Liver (tissue), 9 donors: Measurements from ENCODE around the gene SPEF1. TPM values are rescaled to one million over a fixed set of nuclear protein-coding genes. Genes with fewer than 3 reads are reported as not detected.

ENCODE experiments used
- DNase-seq: peaks from one replicate; pipeline ENCODE4 v3.0.0-alpha.2; 2017; ENCODE audit warnings: low spot score
- H3K27ac ChIP-seq, 2 donors: one replicate each; pipeline ENCODE4 v1.7.0; 2013; ENCODE audit warnings: inconsistent platforms in 2 of 2, low read length in 2 of 2, control low read depth in 1 of 2, low read depth in 1 of 2, mild to moderate bottlenecking in 1 of 2
- H3K27me3 ChIP-seq, 4 donors: one replicate each; pipeline versions ENCODE4 v1.6.1 to v1.7.0; 2013; ENCODE audit warnings: low read length in 3 of 4, inconsistent platforms in 1 of 4, mild to moderate bottlenecking in 1 of 4, moderate library complexity in 1 of 4; ENCODE audit not compliant: control insufficient read depth in 4 of 4, insufficient read depth in 4 of 4
- H3K36me3 ChIP-seq, 4 donors: one replicate each; pipeline versions ENCODE4 v1.6.1 to v1.7.0; 2013; ENCODE audit warnings: low read length in 3 of 4, mild to moderate bottlenecking in 3 of 4, low read depth in 1 of 4, moderate library complexity in 1 of 4; ENCODE audit not compliant: control insufficient read depth in 4 of 4, insufficient read depth in 3 of 4
- H3K4me1 ChIP-seq, 4 donors: one replicate each; pipeline versions ENCODE4 v1.6.1 to v1.7.0; 2013; ENCODE audit warnings: low read length in 3 of 4, mild to moderate bottlenecking in 3 of 4, moderate library complexity in 1 of 4; ENCODE audit not compliant: control insufficient read depth in 4 of 4, insufficient read depth in 4 of 4
- H3K4me3 ChIP-seq, 3 donors: one replicate each; pipeline versions ENCODE4 v1.6.1 to v1.7.0; 2013; ENCODE audit warnings: low read length in 3 of 3, control low read depth in 1 of 3, low read depth in 1 of 3, mild to moderate bottlenecking in 1 of 3
- H3K9ac ChIP-seq, 2 donors: one replicate each; pipeline ENCODE4 v1.7.0; 2013; ENCODE audit warnings: low read length in 2 of 2, mild to moderate bottlenecking in 2 of 2, moderate library complexity in 2 of 2, control low read depth in 1 of 2, low read depth in 1 of 2
- H3K9me3 ChIP-seq, 4 donors: one replicate each; pipeline versions ENCODE4 v1.6.1 to v1.7.0; 2013; ENCODE audit warnings: low read length in 3 of 4; ENCODE audit not compliant: control insufficient read depth in 4 of 4
- EGR1 ChIP-seq, 2 donors: IDR thresholded peaks; 2 replicates each; pipeline ENCODE4 v1.6.1; 2016 to 2018; ENCODE audit warnings: antibody characterized with exemption in 2 of 2, low read depth in 2 of 2
- FOXA1 ChIP-seq: IDR thresholded peaks from 2 replicates; pipeline ENCODE4 v1.6.1; 2016; ENCODE audit warnings: antibody characterized with exemption
- FOXA2 ChIP-seq: IDR thresholded peaks from 2 replicates; pipeline ENCODE4 v1.6.1; 2016; ENCODE audit warnings: antibody characterized with exemption
- GABPA ChIP-seq, 2 donors: IDR thresholded peaks in 1 of 2; conservative IDR thresholded peaks in 1 of 2; 2 replicates each; pipeline ENCODE4 v1.6.1; 2016; ENCODE audit warnings: antibody characterized with exemption in 2 of 2, mild to moderate bottlenecking in 1 of 2, moderate library complexity in 1 of 2
- HNF4A ChIP-seq, 2 donors: conservative IDR thresholded peaks; 2 replicates each; pipeline ENCODE4 v1.6.1; 2016; ENCODE audit warnings: antibody characterized with exemption in 2 of 2, mild to moderate bottlenecking in 2 of 2
- HNF4G ChIP-seq: IDR thresholded peaks from 2 replicates; pipeline ENCODE4 v1.6.1; 2016; ENCODE audit warnings: antibody characterized with exemption
- JUND ChIP-seq, 2 donors: IDR thresholded peaks; 2 replicates each; pipeline ENCODE4 v1.6.1; 2016; ENCODE audit warnings: antibody characterized with exemption in 2 of 2
- NR2F2 ChIP-seq: IDR thresholded peaks from 2 replicates; pipeline ENCODE4 v1.6.1; 2016; ENCODE audit warnings: antibody characterized with exemption
- RAD21 ChIP-seq, 2 donors: IDR thresholded peaks; 2 replicates each; pipeline ENCODE4 v1.6.1; 2016; ENCODE audit warnings: antibody characterized with exemption in 2 of 2, mild to moderate bottlenecking in 2 of 2
- RXRA ChIP-seq, 2 donors: IDR thresholded peaks; 2 replicates each; pipeline ENCODE4 v1.6.1; 2017 to 2018; ENCODE audit warnings: antibody characterized with exemption in 2 of 2, mild to moderate bottlenecking in 1 of 2
- SP1 ChIP-seq: IDR thresholded peaks from 2 replicates; pipeline ENCODE4 v1.6.1; 2018; ENCODE audit warnings: antibody characterized with exemption, mild to moderate bottlenecking
- TAF1 ChIP-seq: conservative IDR thresholded peaks from 2 replicates; pipeline ENCODE4 v1.6.1; 2016; ENCODE audit warnings: antibody characterized with exemption, mild to moderate bottlenecking
- WGBS: extraction: QIAGEN DNeasy Blood & Tissue Kit; methylation state at CpG from one replicate; pipeline ENCODE4 v1.1.7; 2013; 5-methylcytosine and 5-hydroxymethylcytosine counted together
- polyA plus RNA-seq, 2 donors: library from polyadenylated mRNA; stranded (reverse) in 1 of 2; unstranded in 1 of 2; fragments of 200-250 nt in 1 of 2; fragments of >200 nt in 1 of 2; fragmentation: Nextera tagmentation in 1 of 2; extraction: Ambion mirVana in 1 of 2; gene quantifications; one replicate each; pipeline versions ENCODE4 v1.2.1 to v1.2.3, GENCODE V29; 2013 to 2015
- total RNA-seq, 2 donors: library from RNA; depleted of rRNA; stranded (reverse); fragments of >200 nt; gene quantifications; one replicate each; pipeline ENCODE4 v1.2.3, GENCODE V29; 2014
- TF ChIP-seq, protein P1 (sequence below): IDR thresholded peaks from 2 replicates; pipeline ENCODE4 v1.6.1; 2016; ENCODE audit warnings: antibody characterized with exemption
- TF ChIP-seq, protein P2 (sequence below): IDR thresholded peaks from 2 replicates; pipeline ENCODE4 v1.6.1; 2016; ENCODE audit warnings: antibody characterized with exemption, mild to moderate bottlenecking
- TF ChIP-seq, protein P3 (sequence below): IDR thresholded peaks from 2 replicates; pipeline ENCODE4 v1.6.1; 2016; ENCODE audit warnings: antibody characterized with exemption
- TF ChIP-seq, protein P4 (sequence below): fragments of 150-350 bp; IDR thresholded peaks from 2 replicates; pipeline ENCODE4 v1.5.1; 2017; ENCODE audit warnings: improper control_type of control experiment, low read depth, low read length; ENCODE audit not compliant: missing input control
- TF ChIP-seq, protein P5 (sequence below): IDR thresholded peaks from 2 replicates; pipeline ENCODE4 v1.6.1; 2016; ENCODE audit warnings: antibody characterized with exemption
- donor health status: healthy.
- donor health status: healthy.
- donor health status: healthy.
- donor health status: healthy.
- donor health status: healthy.

Gene SPEF1
- total and polyA plus RNA-seq, 4 donors, result not detected

DNA sequence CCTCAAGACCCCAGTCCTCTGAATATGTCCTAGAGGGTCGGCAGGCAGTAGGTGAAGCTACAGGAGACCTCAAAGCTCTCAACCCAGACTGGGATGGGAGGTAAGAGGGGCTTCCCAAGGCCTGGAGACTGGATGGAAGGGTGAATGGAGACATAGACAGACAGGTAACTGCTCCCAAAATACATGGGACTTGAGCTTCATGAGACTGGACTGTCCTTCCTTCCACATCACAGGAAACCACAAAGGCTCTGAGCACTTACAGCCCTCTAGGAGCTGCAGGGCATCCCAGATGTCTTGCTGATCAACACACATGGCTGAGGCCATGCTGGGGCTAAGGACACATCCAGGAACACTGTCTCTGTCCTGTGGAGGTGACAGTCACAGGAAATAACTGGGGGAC lies 37.2 kb downstream of the SPEF1 start:
- Histone ChIP-seq H3K4me3 (no peak overlapping the region), H3K36me3 (no peaks in the 10 kb centered on the region), H3K4me1 (peaks cover under 1 to 5% (median 2%) of the 10 kb centered on the region in 4 donors), H3K27me3 (no peaks in the 10 kb centered on the region), H3K27ac (no peak overlapping the region), H3K9ac (no peak overlapping the region), H3K9me3 (no peaks in the 10 kb centered on the region)
- TF ChIP-seq, protein P1, sequence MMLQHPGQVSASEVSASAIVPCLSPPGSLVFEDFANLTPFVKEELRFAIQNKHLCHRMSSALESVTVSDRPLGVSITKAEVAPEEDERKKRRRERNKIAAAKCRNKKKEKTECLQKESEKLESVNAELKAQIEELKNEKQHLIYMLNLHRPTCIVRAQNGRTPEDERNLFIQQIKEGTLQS, result no peak
- TF ChIP-seq RXRA (IDR thresholded peaks at IDR 0.05), result no peak
- TF ChIP-seq TAF1, result no peak
- no peak for TF ChIP-seq HNF4A (conservative IDR thresholded peaks at IDR 0.05)
- TF ChIP-seq FOXA1, result no peak
- no peak for TF ChIP-seq EGR1 (IDR thresholded peaks at IDR 0.05; ENCODE audit: low read depth in 2 of 2)
- no peak for TF ChIP-seq NR2F2
- TF ChIP-seq, protein P2, sequence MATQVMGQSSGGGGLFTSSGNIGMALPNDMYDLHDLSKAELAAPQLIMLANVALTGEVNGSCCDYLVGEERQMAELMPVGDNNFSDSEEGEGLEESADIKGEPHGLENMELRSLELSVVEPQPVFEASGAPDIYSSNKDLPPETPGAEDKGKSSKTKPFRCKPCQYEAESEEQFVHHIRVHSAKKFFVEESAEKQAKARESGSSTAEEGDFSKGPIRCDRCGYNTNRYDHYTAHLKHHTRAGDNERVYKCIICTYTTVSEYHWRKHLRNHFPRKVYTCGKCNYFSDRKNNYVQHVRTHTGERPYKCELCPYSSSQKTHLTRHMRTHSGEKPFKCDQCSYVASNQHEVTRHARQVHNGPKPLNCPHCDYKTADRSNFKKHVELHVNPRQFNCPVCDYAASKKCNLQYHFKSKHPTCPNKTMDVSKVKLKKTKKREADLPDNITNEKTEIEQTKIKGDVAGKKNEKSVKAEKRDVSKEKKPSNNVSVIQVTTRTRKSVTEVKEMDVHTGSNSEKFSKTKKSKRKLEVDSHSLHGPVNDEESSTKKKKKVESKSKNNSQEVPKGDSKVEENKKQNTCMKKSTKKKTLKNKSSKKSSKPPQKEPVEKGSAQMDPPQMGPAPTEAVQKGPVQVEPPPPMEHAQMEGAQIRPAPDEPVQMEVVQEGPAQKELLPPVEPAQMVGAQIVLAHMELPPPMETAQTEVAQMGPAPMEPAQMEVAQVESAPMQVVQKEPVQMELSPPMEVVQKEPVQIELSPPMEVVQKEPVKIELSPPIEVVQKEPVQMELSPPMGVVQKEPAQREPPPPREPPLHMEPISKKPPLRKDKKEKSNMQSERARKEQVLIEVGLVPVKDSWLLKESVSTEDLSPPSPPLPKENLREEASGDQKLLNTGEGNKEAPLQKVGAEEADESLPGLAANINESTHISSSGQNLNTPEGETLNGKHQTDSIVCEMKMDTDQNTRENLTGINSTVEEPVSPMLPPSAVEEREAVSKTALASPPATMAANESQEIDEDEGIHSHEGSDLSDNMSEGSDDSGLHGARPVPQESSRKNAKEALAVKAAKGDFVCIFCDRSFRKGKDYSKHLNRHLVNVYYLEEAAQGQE, result no peak
- TF ChIP-seq HNF4G, result no peak
- TF ChIP-seq RAD21 (IDR thresholded peaks at IDR 0.05), result no peak
- TF ChIP-seq GABPA (IDR thresholded peaks at IDR 0.05 in 1 of 2, conservative IDR thresholded peaks at IDR 0.05 in 1 of 2), result no peak
- TF ChIP-seq SP1, result no peak
- no peak for TF ChIP-seq FOXA2
- TF ChIP-seq, protein P3, sequence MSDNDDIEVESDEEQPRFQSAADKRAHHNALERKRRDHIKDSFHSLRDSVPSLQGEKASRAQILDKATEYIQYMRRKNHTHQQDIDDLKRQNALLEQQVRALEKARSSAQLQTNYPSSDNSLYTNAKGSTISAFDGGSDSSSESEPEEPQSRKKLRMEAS, result no peak
- 82% methylated on average over 1 of the region's 1 CpG for WGBS
- DNase-seq, result no peak

DNA sequence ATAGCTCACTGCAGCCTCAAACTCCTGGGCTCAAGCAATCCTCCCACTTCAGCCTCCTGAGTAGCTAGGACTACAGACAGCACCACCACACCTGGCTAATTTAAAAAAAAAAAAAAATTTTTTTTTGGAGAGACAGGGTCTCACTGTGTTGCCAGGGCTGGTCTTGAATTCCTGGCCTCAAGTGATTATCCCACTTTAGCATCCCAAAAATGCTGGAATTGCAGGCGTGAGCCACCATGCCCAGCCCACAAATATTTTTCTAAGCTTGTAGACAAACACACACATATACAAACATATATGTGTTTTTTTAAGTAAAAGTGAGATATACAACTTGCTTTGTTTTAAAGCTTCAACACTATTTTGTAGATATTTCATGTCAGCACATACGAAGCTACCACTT lies 38.0 kb downstream of the SPEF1 start:
- no peak overlapping the region for H3K9ac ChIP-seq
- H3K4me3 ChIP-seq, result no peak overlapping the region
- H3K27me3 ChIP-seq, result no peaks in the 10 kb centered on the region
- H3K4me1 ChIP-seq, result peaks cover 5 to 12% (median 7%) of the 10 kb centered on the region in 4 donors
- no peaks in the 10 kb centered on the region for H3K9me3 ChIP-seq
- no peak overlapping the region for H3K27ac ChIP-seq
- 90% methylated on average over 2 of the region's 2 CpGs for WGBS
- TF ChIP-seq RAD21 (IDR thresholded peaks at IDR 0.05) (no peak), FOXA1 (no peak), JUND (IDR thresholded peaks at IDR 0.05) (no peak), SP1 (no peak), GABPA (IDR thresholded peaks at IDR 0.05 in 1 of 2, conservative IDR thresholded peaks at IDR 0.05 in 1 of 2) (no peak), NR2F2 (no peak), FOXA2 (no peak)
- TF ChIP-seq, protein P2, result no peak
- TF ChIP-seq, protein P4, sequence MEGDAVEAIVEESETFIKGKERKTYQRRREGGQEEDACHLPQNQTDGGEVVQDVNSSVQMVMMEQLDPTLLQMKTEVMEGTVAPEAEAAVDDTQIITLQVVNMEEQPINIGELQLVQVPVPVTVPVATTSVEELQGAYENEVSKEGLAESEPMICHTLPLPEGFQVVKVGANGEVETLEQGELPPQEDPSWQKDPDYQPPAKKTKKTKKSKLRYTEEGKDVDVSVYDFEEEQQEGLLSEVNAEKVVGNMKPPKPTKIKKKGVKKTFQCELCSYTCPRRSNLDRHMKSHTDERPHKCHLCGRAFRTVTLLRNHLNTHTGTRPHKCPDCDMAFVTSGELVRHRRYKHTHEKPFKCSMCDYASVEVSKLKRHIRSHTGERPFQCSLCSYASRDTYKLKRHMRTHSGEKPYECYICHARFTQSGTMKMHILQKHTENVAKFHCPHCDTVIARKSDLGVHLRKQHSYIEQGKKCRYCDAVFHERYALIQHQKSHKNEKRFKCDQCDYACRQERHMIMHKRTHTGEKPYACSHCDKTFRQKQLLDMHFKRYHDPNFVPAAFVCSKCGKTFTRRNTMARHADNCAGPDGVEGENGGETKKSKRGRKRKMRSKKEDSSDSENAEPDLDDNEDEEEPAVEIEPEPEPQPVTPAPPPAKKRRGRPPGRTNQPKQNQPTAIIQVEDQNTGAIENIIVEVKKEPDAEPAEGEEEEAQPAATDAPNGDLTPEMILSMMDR, result no peak
- TF ChIP-seq, protein P5, sequence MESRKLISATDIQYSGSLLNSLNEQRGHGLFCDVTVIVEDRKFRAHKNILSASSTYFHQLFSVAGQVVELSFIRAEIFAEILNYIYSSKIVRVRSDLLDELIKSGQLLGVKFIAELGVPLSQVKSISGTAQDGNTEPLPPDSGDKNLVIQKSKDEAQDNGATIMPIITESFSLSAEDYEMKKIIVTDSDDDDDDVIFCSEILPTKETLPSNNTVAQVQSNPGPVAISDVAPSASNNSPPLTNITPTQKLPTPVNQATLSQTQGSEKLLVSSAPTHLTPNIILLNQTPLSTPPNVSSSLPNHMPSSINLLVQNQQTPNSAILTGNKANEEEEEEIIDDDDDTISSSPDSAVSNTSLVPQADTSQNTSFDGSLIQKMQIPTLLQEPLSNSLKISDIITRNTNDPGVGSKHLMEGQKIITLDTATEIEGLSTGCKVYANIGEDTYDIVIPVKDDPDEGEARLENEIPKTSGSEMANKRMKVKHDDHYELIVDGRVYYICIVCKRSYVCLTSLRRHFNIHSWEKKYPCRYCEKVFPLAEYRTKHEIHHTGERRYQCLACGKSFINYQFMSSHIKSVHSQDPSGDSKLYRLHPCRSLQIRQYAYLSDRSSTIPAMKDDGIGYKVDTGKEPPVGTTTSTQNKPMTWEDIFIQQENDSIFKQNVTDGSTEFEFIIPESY, result no peak
- H3K36me3 ChIP-seq, result no peaks in the 10 kb centered on the region
- DNase-seq, result no peak
